Loucy (cell line): ENCODE data around the gene CLEC2L.

Experiments
- H2AFZ ChIP-seq: fragments of 200-600 bp; sonication (generic); 2 replicates; pipeline ENCODE4 v1.6.0; 2016; ENCODE audit warnings: antibody characterized with exemption, mild to moderate bottlenecking, low read length, moderate library complexity
- H3F3A ChIP-seq: fragments of 200-600 bp; 2 replicates; pipeline ENCODE4 v1.6.0; 2016; ENCODE audit warnings: antibody characterized with exemption, low read depth, mild to moderate bottlenecking
- H3K27me3 ChIP-seq: fragments of 200-600 bp; sonication (generic); 2 replicates; pipeline ENCODE4 v1.6.1; 2014; ENCODE audit warnings: low read length, mild to moderate bottlenecking; ENCODE audit not compliant: insufficient read depth, poor library complexity, severe bottlenecking
- H3K36me3 ChIP-seq: fragments of 200-600 bp; sonication (generic); 2 replicates; pipeline ENCODE4 v1.6.1; 2016; ENCODE audit warnings: low read length; ENCODE audit not compliant: insufficient read depth
- H3K4me1 ChIP-seq: fragments of 200-600 bp; sonication (generic); 2 replicates; pipeline ENCODE4 v1.5.1; 2014; ENCODE audit warnings: low read length, mild to moderate bottlenecking; ENCODE audit not compliant: insufficient read depth, poor library complexity, severe bottlenecking
- H3K4me2 ChIP-seq: fragments of 200-600 bp; sonication (generic); 2 replicates; pipeline ENCODE4 v1.6.0; 2014; ENCODE audit warnings: antibody characterized with exemption, low read length, low read depth, mild to moderate bottlenecking; ENCODE audit not compliant: poor library complexity, severe bottlenecking
- H3K4me3 ChIP-seq: fragments of 200-600 bp; sonication (generic); 2 replicates; pipeline ENCODE4 v1.5.1; 2014; ENCODE audit warnings: low read length, mild to moderate bottlenecking, mixed read lengths; ENCODE audit not compliant: poor library complexity, severe bottlenecking
- H3K79me2 ChIP-seq: fragments of 200-600 bp; sonication (generic); 2 replicates; pipeline ENCODE4 v1.6.1; 2014; ENCODE audit warnings: low read length; ENCODE audit not compliant: insufficient read depth
- H3K9ac ChIP-seq: fragments of 200-600 bp; sonication (generic); 2 replicates; pipeline ENCODE4 v1.6.0; 2014; ENCODE audit warnings: mild to moderate bottlenecking, low read depth, low read length, moderate library complexity; ENCODE audit not compliant: poor library complexity, severe bottlenecking
- H3K9me2 ChIP-seq: fragments of 200-600 bp; sonication (generic); replicated peaks from 2 replicates; pipeline ENCODE4 v1.6.1; 2016; ENCODE audit warnings: low read depth, low read length, mixed read lengths
- H3K9me3 ChIP-seq: fragments of 200-600 bp; sonication (generic); 2 replicates; pipeline ENCODE4 v1.6.1; 2014; ENCODE audit warnings: mild to moderate bottlenecking, antibody characterized with exemption, low read length, low read depth; ENCODE audit not compliant: insufficient read depth
- H4K20me1 ChIP-seq: fragments of 200-600 bp; sonication (generic); 2 replicates; pipeline ENCODE4 v1.6.0; 2014; ENCODE audit warnings: antibody characterized with exemption, low read length, mild to moderate bottlenecking; ENCODE audit not compliant: insufficient read depth, poor library complexity, severe bottlenecking
- CTCF ChIP-seq: fragments of 200-600 bp; sonication (generic); conservative IDR thresholded peaks from 2 replicates; pipeline ENCODE4 v1.5.1; 2014; ENCODE audit warnings: mild to moderate bottlenecking, antibody characterized with exemption, low read length
- EZH2phosphoT487 ChIP-seq: fragments of 200-600 bp; IDR thresholded peaks from 2 replicates; pipeline ENCODE4 v1.6.1; 2018; ENCODE audit warnings: antibody characterized with exemption, mild to moderate bottlenecking, moderate library complexity, borderline replicate concordance

The CLEC2L gene

GRCh38 chr7:139522830-139523198, 671 bp upstream of the CLEC2L start:
- no peak overlapping the region for H2AFZ ChIP-seq
- no peaks in the 10 kb centered on the region for H3K9me3 ChIP-seq
- peaks cover 32% of the 10 kb centered on the region for H3K4me1 ChIP-seq
- H3K4me2 ChIP-seq: no peak overlapping the region
- no peaks in the 10 kb centered on the region for H3K79me2 ChIP-seq
- H3F3A ChIP-seq: no peaks in the 10 kb centered on the region
- no peaks in the 10 kb centered on the region for H4K20me1 ChIP-seq
- H3K36me3 ChIP-seq: no peaks in the 10 kb centered on the region
- TF ChIP-seq EZH2phosphoT487: no peak
- TF ChIP-seq CTCF: no peak
- no peaks in the 10 kb centered on the region for H3K9me2 ChIP-seq
- H3K9ac ChIP-seq: no peak overlapping the region
- H3K27me3 ChIP-seq: no peaks in the 10 kb centered on the region
- H3K4me3 ChIP-seq: no peak overlapping the region

GRCh38 chr7:139523968-139524815, 707 bp downstream of the CLEC2L start:
- Histone ChIP-seq H3K79me2 (no peaks in the 10 kb centered on the region), H3K36me3 (no peaks in the 10 kb centered on the region), H3K4me2 (no peak overlapping the region), H3F3A (no peaks in the 10 kb centered on the region), H3K4me3 (no peak overlapping the region), H3K9ac (no peak overlapping the region), H3K9me3 (no peaks in the 10 kb centered on the region), H3K9me2 (no peaks in the 10 kb centered on the region), H2AFZ (no peak overlapping the region), H3K4me1 (peaks cover 31% of the 10 kb centered on the region), H3K27me3 (no peaks in the 10 kb centered on the region), H4K20me1 (no peaks in the 10 kb centered on the region)
- no peak for TF ChIP-seq CTCF
- no peak for TF ChIP-seq EZH2phosphoT487

- Histone ChIP-seq H3K9me3 (no peaks in the 10 kb centered on the region), H3K27me3 (no peaks in the 10 kb centered on the region), H2AFZ (no peak overlapping the region), H3K9me2 (no peaks in the 10 kb centered on the region), H3F3A (no peaks in the 10 kb centered on the region), H3K4me2 (no peak overlapping the region), H3K4me3 (no peak overlapping the region), H3K4me1 (peaks cover 31% of the 10 kb centered on the region), H3K36me3 (no peaks in the 10 kb centered on the region), H4K20me1 (no peaks in the 10 kb centered on the region), H3K79me2 (no peaks in the 10 kb centered on the region), H3K9ac (no peak overlapping the region)
- no peak for TF ChIP-seq EZH2phosphoT487
- no peak for TF ChIP-seq CTCF
Measured at GRCh38 chr7:139525239-139525638, 1.8 kb downstream of the CLEC2L start.
